GM12801 (cell line): Measurements from ENCODE around the gene FCHO1.

Source experiments
- TF ChIP-seq, protein P1 (sequence below): IDR thresholded peaks from one replicate; pipeline ENCODE4 v1.5.1; 2011; ENCODE audit warnings: control low read depth; ENCODE audit not compliant: insufficient read length; ENCODE audit errors: extremely low read depth

The FCHO1 gene

GRCh38 chr19:17725422-17726078, 25.7 kb upstream of the FCHO1 start:
- TF ChIP-seq, protein P1, sequence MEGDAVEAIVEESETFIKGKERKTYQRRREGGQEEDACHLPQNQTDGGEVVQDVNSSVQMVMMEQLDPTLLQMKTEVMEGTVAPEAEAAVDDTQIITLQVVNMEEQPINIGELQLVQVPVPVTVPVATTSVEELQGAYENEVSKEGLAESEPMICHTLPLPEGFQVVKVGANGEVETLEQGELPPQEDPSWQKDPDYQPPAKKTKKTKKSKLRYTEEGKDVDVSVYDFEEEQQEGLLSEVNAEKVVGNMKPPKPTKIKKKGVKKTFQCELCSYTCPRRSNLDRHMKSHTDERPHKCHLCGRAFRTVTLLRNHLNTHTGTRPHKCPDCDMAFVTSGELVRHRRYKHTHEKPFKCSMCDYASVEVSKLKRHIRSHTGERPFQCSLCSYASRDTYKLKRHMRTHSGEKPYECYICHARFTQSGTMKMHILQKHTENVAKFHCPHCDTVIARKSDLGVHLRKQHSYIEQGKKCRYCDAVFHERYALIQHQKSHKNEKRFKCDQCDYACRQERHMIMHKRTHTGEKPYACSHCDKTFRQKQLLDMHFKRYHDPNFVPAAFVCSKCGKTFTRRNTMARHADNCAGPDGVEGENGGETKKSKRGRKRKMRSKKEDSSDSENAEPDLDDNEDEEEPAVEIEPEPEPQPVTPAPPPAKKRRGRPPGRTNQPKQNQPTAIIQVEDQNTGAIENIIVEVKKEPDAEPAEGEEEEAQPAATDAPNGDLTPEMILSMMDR = no peak

- TF ChIP-seq, protein P1 = no peak
Observed at GRCh38 chr19:17726136-17726741, 25.0 kb upstream of the FCHO1 start.

- TF ChIP-seq, protein P1 = no peak
Observed at GRCh38 chr19:17726964-17727773, 24.1 kb upstream of the FCHO1 start.

- TF ChIP-seq, protein P1 = no peak
Observed at GRCh38 chr19:17727843-17728242, 23.4 kb upstream of the FCHO1 start.

DNA sequence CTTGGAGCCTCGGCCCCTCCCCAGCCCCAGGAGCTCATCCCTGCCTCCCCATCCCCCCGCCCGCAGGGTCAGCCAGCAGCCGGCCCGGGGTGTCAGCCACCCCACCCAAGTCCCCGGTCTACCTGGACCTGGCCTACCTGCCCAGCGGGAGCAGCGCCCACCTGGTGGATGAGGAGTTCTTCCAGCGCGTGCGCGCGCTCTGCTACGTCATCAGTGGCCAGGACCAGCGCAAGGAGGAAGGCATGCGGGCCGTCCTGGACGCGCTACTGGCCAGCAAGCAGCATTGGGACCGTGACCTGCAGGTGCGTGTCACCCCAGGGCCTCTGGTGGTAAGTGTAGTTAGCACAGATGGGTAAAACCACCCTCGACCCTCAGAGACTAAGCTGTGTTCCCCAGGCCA, 18.1 kb upstream of the FCHO1 start:
- TF ChIP-seq, protein P1 = no peak

- TF ChIP-seq, protein P1 = no peak
Observed at GRCh38 chr19:17734146-17734545, 17.1 kb upstream of the FCHO1 start.

GRCh38 chr19:17735410-17735809, 15.9 kb upstream of the FCHO1 start:
- TF ChIP-seq, protein P1 = no peak
